Activated naive CD8-positive, alpha-beta T cell treated with anti-CD3 and anti-CD28 coated beads, Interleukin-2, amount 50 U/mL, for 24 hours (primary cell): Measurements from ENCODE around the gene XPO6.
A peak's percentile ranks its signal among the peaks of the same experiment; 100 is the strongest.
"Not testable (repeated sequence)": the region's sequence is repeated elsewhere in the genome, so short reads cannot be mapped to it uniquely, and the experiment has no call there.

ENCODE experiments used
- ATAC-seq: fragments of 150-1000 bp; cut with Tn5 transposase; one replicate; pipeline ENCODE4 v1.10.0; 2021
- DNase-seq: peaks from one replicate; pipeline ENCODE4 v3.0.0; 2021
- H3K27ac Mint-ChIP-seq: one replicate; pipeline ENCODE4 v1.8.0; 2021; ENCODE audit warnings: mild to moderate bottlenecking, mixed read lengths
- H3K27me3 Mint-ChIP-seq: one replicate; pipeline ENCODE4 v1.8.0; 2021; ENCODE audit warnings: mixed read lengths
- H3K36me3 Mint-ChIP-seq: one replicate; pipeline ENCODE4 v1.8.0; 2021; ENCODE audit warnings: low read depth, mixed read lengths
- H3K4me1 Mint-ChIP-seq: one replicate; pipeline ENCODE4 v1.8.0; 2021; ENCODE audit warnings: mixed read lengths
- H3K4me3 Mint-ChIP-seq: one replicate; pipeline ENCODE4 v1.8.0; 2021; ENCODE audit warnings: mild to moderate bottlenecking, moderate library complexity, mixed read lengths
- H3K9me3 Mint-ChIP-seq: one replicate; pipeline ENCODE4 v1.8.0; 2021; ENCODE audit warnings: mixed read lengths

The XPO6 gene

DNA sequence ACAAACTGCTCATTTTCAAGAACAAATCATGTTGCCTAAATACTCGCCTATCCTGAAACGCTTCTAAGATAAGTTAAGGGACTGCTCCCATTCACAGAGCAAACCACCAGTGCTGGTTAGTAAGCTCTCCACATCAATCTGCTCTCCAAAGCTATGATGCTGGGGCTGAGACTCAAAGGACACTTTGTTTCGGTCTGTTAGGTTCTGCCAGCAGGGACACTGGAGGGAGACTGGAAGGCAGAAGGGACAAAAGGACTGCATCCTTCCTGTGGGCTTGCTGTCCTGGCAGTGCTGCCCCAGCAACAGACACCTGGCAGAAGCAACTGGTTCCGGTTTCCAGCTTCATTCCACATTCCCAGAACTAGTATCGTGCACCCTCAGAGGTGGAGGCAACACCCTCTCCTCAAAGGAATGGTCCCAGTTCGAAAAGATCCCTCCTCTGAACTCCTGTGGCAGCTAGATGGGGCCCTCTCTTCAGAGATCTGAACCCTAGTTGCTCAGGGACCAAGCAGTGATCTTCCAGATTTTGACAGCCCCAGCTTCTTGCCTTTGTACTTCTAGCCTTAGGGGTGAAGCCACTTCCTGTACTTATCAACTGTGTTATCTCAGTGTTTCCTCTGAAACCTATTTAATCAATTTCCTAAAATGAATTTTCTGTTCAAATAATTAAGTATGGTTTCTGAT is 74.9 kb downstream of the XPO6 start:
- peaks cover 77% of the 10 kb centered on the region for H3K36me3 Mint-ChIP-seq
- peak overlapping the region; percentile 37 for H3K27ac Mint-ChIP-seq
- ATAC-seq, result no peak
- no peaks in the 10 kb centered on the region for H3K9me3 Mint-ChIP-seq
- H3K4me3 Mint-ChIP-seq, result no peak overlapping the region
- H3K4me1 Mint-ChIP-seq, result peaks cover 56% of the 10 kb centered on the region
- no peaks in the 10 kb centered on the region for H3K27me3 Mint-ChIP-seq
- no peak for DNase-seq

DNA sequence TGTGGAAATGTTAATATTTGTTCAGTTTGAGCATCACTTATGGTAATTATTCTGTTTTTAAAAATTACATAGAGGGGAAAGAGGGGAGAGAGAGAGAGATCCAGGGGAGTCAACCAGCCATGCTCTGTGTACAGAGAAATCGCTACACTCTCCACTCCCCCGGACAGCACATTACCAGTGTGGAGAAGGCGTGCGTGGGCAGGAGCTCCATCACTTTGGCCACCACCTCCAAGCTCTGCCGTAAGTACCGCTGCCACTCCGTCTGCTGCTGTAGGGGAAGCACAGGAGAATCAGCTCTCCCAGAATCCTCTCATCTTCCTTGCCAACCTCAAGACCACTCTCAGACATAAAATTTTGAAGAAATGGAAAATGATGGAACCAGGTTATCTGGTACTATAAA is 78.1 kb downstream of the XPO6 start:
- no peak overlapping the region for H3K4me3 Mint-ChIP-seq
- H3K27ac Mint-ChIP-seq, result no peak overlapping the region

DNA sequence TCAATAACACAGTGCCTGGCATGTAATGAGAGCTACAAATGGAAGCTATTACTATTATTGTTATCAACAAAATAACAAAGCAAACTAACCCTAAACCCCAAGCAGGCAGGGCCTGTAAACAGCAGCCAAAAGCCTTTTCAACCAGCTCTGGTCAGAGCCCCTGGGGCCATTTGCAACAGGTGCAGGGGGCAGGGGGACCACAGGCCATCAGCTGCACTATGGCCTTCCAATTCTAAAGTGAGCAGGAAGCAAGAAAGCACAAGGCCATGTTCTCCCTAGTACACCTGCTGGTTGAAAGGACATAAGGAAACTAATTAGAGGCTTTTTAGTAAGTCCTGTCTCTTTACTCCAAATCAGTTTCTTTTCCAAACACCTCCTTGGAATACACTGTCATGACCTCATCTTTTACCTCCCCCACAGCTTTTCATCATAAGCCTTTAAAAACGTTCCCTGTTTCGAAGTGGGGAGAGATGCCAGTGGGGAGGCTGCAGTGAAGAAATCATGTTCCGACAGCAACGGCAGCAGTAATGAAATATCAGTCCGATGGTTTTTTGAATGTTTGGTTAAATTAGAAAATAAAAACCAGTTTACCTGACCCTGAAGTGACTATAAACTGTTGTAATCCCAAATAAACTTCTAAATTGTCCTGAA is 79.9 kb downstream of the XPO6 start:
- H3K4me3 Mint-ChIP-seq, result no peak overlapping the region
- ATAC-seq, result no peak
- DNase-seq, result no peak
- H3K36me3 Mint-ChIP-seq, result peaks cover 80% of the 10 kb centered on the region
- H3K27ac Mint-ChIP-seq, result no peak overlapping the region
- H3K4me1 Mint-ChIP-seq, result peaks cover 30% of the 10 kb centered on the region
- H3K27me3 Mint-ChIP-seq, result no peaks in the 10 kb centered on the region
- no peaks in the 10 kb centered on the region for H3K9me3 Mint-ChIP-seq

More for the DNA sequence above, 78.1 kb downstream of the XPO6 start:
- ATAC-seq, result no peak
- H3K9me3 Mint-ChIP-seq, result no peaks in the 10 kb centered on the region
- H3K27me3 Mint-ChIP-seq, result no peaks in the 10 kb centered on the region
- H3K4me1 Mint-ChIP-seq, result peaks cover 42% of the 10 kb centered on the region
- no peak for DNase-seq
- peaks cover 86% of the 10 kb centered on the region for H3K36me3 Mint-ChIP-seq

DNA sequence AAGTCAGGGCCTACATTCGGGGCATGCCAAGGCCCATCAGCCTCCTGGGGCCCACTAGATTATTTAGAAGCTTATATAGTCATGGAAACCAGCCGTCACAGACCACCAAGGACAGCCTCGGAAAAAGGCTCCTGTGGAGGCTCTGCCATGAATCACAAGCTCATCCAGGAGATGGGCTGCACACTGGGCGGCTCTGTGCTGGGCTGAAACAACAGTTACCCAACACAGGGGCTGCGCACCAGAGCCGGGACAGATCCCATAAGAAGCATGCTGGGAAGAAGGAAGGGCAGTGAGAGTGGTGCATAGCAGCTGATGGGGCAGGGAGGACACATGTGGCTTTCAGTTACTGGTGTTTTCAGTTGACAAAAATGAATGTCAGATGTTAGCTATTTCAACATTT is 80.6 kb downstream of the XPO6 start:
- Mint-ChIP-seq H3K36me3 (peaks cover 80% of the 10 kb centered on the region), H3K4me1 (peaks cover 26% of the 10 kb centered on the region), H3K27ac (peak overlapping the region; percentile 83), H3K9me3 (no peaks in the 10 kb centered on the region), H3K27me3 (no peaks in the 10 kb centered on the region), H3K4me3 (no peak overlapping the region)
- no peak for ATAC-seq
- DNase-seq, result no peak

DNA sequence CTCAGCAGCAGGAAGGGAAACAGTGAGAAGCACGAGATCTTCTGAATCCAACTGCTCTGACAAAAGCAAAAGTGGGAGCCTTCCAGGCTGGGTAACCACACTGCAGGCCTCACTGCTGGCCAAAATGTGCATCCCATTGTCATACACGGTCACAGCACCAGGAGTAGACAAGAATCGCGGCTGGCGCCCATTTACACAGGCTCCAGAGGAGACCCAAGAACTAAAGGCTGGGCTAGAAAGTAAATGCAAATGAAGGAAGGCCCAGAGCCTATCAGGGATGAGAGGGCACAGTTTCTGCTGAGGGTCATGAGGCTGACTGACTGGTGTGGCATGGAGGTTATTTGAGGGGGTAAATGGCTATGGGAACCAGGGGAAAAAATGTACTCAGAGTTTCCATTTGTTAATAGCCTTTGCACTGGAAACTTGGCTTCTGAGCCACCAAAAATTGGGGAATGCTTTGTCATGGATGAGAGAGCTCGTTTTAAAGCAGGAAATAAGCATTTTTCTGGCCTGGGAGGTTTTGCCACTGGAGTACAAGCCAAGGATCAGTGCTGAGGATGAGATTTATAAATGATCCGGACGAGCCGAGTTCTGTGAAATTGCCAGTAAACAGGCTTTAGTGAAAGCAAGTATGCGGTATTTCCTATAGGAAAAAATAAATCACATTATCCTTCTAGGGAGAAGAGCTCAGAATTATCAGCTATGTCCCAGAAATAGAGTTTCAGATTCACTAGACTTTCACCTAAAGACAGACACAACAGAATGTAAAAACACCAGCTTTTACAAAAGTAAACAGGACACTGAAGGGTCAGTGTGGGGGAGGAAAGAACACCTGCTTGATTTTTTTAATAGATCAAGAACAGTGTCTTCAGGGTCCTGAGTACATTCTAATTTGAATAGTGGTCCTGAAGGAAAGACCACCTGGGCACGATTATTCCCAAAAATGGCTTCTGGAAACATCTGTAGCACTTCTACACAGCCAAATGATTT is 81.4 kb downstream of the XPO6 start:
- Mint-ChIP-seq H3K4me1 (peaks cover 24% of the 10 kb centered on the region), H3K9me3 (no peaks in the 10 kb centered on the region), H3K36me3 (peaks cover 80% of the 10 kb centered on the region), H3K4me3 (no peak overlapping the region), H3K27me3 (no peaks in the 10 kb centered on the region), H3K27ac (peak overlapping the region; percentile 83)
- ATAC-seq (peak; percentile 26), DNase-seq (no peak)

DNA sequence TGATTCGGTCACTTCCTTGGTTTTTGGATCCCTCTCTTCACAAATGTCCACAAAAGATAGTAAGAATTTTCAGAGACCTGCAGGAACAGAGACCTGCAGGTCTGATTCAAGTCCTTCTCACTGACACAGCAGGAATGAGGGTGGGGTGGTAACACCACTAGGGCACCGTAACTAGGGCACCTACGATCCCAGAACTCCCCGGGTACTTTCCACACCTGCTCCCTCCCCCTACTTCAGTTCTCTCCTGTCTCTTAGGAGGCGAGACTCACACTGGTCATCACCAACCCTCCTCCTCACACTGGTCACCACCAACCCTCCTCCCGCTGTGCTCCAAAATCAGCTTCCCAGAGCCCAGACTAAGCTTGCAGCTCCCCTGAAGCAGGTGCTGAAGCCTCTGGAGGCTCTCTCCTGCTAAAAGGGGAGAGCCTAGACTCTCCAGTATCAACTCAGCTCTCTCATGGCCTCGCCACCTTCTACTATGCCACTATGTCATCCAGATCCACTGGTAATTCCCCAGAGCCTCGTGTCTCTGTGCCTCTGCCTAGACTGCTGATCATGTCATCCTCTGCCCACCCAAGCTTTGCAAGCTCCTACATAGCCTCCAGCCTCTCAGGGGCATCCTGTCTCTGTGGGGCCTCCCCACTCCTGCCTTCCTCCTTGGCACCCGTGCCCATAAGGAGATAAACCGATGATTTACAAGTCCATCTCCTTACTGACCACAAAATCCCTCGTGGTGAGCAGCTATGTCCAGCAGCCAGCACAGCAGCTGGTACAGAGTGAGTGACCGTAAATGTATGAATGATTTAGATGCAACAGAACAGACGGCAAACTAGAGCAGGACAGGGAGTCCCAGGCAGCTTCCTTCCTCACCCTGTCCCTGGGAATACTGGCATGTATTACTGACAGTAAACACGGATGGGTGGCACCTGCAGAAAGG is 84.8 kb downstream of the XPO6 start:
- Mint-ChIP-seq H3K27ac (peak overlapping the region; percentile 72), H3K4me3 (no peak overlapping the region), H3K4me1 (peaks cover 24% of the 10 kb centered on the region), H3K27me3 (no peaks in the 10 kb centered on the region), H3K36me3 (peaks cover 72% of the 10 kb centered on the region), H3K9me3 (no peaks in the 10 kb centered on the region)
- ATAC-seq, result peak; percentile 44
- DNase-seq, result no peak

DNA sequence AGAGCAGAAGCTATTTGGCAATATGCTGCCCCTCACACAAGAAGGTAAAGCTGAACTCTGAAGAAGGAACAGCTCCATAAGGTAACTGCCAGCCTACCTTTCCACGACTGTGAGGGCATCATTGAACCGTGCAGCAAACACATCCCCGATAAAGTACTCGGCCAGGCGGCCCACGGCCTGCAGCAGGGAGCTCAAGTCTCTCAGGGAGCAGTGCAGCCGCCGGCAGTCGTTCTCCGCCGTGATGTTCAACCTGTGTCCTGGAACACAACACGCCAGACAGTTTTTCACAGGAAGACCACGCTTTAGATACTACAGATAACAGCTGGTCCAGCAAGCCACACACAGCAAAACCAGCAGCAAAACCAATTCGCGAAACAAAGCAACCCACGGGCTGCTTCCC is 86.2 kb downstream of the XPO6 start:
- Mint-ChIP-seq H3K36me3 (peaks cover 75% of the 10 kb centered on the region), H3K4me3 (no peak overlapping the region)

DNA sequence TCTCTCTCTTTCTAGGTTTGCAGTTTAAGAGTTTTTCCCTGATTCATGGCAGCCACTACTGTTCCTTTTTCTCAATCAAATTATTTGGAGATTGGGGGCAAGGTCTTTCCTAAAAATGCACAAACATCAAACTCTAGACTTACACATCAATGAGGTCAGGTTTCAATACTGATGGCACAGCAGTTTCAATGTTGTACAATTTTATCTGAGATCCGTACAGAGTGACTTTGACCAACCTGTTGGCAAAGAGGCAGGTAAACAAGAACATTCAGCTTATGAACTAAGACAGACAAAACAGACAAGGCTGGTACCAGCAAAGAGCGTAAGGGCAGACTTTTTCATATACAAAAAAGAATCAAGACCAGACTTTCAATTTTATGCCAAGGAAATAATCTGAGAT is 90.2 kb downstream of the XPO6 start:
- Mint-ChIP-seq H3K4me3 (no peak overlapping the region), H3K36me3 (peaks cover 69% of the 10 kb centered on the region), H3K27me3 (no peaks in the 10 kb centered on the region), H3K9me3 (no peaks in the 10 kb centered on the region), H3K27ac (peak overlapping the region; percentile 0), H3K4me1 (no peaks in the 10 kb centered on the region)
- DNase-seq (no peak), ATAC-seq (no peak)

More for the DNA sequence above, 86.2 kb downstream of the XPO6 start:
- H3K9me3 Mint-ChIP-seq, result no peaks in the 10 kb centered on the region
- ATAC-seq, result no peak
- no peaks in the 10 kb centered on the region for H3K27me3 Mint-ChIP-seq
- DNase-seq, result no peak
- H3K4me1 Mint-ChIP-seq, result peaks cover 18% of the 10 kb centered on the region
- no peak overlapping the region for H3K27ac Mint-ChIP-seq

DNA sequence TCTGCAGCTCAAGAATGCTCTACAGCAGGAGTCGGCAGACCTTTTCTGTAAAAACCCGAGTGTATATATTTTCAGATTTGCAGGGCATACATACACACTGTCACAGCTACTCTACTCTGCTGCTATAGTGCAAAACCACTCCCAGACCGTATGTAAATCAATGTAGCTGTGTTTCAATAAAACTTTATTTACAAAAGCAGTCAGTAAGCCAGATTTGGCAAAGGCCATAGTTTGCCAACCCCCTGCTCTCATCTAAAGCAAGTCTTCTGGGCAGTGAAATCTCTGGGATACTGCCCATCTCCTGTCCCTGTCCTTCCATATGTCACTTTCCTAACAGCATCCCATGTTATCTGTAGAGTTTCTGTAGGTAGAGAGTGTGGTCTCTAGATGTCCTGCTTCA is 91.0 kb downstream of the XPO6 start:
- Mint-ChIP-seq H3K27me3 (no peaks in the 10 kb centered on the region), H3K36me3 (peaks cover 68% of the 10 kb centered on the region), H3K27ac (no peak overlapping the region), H3K4me3 (no peak overlapping the region), H3K4me1 (no peaks in the 10 kb centered on the region), H3K9me3 (no peaks in the 10 kb centered on the region)
- ATAC-seq (no peak), DNase-seq (no peak)

DNA sequence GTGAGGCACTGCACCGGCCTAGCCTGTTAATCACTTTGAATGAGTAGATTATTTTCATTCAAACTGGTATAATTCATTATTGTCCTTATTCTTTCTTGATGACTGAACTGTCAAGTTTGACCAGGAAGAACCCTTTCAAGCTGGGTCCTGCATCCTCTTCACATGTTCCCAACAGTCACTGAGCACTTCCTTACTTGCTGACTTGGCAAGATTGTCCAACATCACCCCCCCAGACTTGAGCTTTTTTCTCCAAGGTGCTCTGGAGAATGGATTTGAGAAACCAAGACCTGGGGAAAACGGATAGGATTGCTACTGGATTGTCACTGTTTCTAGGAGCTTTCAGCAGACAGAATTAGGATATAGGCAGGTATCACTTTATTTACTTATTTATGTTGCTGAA is 93.1 kb downstream of the XPO6 start:
- Mint-ChIP-seq H3K9me3 (no peaks in the 10 kb centered on the region), H3K4me3 (no peak overlapping the region), H3K4me1 (no peaks in the 10 kb centered on the region), H3K27me3 (no peaks in the 10 kb centered on the region), H3K36me3 (peaks cover 71% of the 10 kb centered on the region), H3K27ac (peak overlapping the region; percentile 17)
- ATAC-seq, result no peak
- DNase-seq, result no peak

DNA sequence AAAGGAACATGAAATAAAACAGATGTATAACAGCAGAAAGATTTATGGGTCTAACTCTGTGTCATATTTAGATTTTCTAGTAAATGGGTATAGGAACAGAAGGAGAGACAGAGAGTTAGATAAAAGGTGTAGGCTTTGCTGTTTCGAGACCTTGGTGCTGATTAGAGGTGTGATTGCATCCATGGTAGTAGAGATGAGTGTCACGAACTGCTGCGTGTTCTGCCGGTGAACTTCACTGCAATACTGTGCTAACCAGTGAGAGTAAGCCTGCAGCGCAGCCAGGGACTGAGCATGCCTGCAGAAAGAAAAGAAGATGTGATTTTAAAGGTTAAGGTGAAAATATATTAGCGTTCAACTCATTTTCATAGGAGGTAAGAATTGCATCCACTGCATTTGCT is 94.6 kb downstream of the XPO6 start:
- H3K27me3 Mint-ChIP-seq, result no peaks in the 10 kb centered on the region
- peaks cover 8% of the 10 kb centered on the region for H3K4me1 Mint-ChIP-seq
- ATAC-seq (no peak), DNase-seq (no peak)
- H3K9me3 Mint-ChIP-seq, result no peaks in the 10 kb centered on the region
- H3K36me3 Mint-ChIP-seq, result peaks cover 73% of the 10 kb centered on the region
- no peak overlapping the region for H3K27ac Mint-ChIP-seq
- H3K4me3 Mint-ChIP-seq, result no peak overlapping the region

DNA sequence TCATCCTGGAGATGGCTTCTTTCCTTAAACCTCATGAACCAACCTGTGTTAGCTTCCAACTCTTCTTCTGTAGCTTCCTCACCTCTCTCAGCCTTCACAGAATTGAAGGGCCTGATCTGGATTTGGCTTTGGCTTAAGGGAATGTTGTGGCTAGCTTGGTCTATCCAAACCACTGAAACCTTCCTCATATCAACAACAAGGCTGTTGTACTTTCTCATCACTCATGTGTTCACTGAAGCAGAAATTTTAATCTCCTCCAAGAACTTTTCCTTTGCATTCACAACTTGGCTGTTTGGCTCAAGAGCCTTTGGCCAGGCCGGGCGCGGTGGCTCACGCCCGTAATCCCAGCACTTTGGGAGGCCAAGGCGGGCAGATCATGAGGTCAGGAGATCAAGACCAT is 95.9 kb downstream of the XPO6 start:
- not testable (repeated sequence) for ATAC-seq, DNase-seq, H3K27me3 Mint-ChIP-seq, H3K27ac Mint-ChIP-seq, H3K9me3 Mint-ChIP-seq, H3K4me1 Mint-ChIP-seq, H3K4me3 Mint-ChIP-seq
- H3K36me3 Mint-ChIP-seq, result peaks cover 69% of the 10 kb centered on the region

DNA sequence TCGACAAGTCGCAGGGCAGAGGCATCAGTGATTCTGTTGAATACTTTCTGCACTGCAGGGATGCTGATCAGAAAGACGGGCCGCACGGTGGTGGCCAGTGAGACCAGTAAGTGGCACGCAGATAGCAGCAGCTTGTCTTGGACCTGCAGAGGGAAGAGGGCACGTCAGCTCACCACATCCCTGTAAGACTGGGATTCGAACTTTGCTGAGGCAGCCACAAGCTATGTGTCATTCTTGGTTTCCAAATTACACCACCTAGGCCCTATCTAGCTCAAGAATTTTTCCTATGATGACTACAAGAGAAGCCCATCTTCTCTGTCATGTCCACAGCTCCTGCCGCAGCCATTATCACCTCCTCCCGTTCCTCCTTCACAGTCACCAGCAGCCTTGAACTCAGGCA is 98.9 kb downstream of the XPO6 start:
- Mint-ChIP-seq H3K4me1 (peaks cover 12% of the 10 kb centered on the region), H3K4me3 (no peak overlapping the region), H3K9me3 (no peaks in the 10 kb centered on the region), H3K36me3 (peaks cover 63% of the 10 kb centered on the region), H3K27ac (peak overlapping the region; percentile 51), H3K27me3 (no peaks in the 10 kb centered on the region)
- ATAC-seq, result peak; percentile 84
- no peak for DNase-seq

DNA sequence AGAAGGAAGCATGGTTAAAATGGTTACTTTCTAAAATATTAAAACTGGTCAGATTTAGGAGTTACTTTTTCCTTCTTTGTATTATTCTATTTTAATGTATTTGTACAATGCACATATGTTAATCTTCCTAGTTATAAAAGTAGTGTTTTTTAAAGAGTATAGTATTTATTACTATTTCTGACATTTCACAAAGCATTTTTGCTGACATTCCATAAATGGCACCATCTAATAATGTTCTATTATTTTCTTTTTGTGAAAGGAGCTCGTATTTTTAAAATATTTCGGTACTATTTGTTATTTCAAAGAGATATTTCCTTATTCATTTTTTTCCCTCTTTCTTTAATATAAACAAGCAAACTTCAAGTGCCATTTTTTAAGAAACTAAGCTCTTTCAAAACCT is 100.8 kb downstream of the XPO6 start:
- Mint-ChIP-seq H3K9me3 (no peaks in the 10 kb centered on the region), H3K4me3 (no peak overlapping the region), H3K27me3 (no peaks in the 10 kb centered on the region), H3K27ac (peak overlapping the region; percentile 15), H3K4me1 (peaks cover 12% of the 10 kb centered on the region), H3K36me3 (peaks cover 66% of the 10 kb centered on the region)
- no peak for ATAC-seq
- no peak for DNase-seq
